IMR-90 (cell line): Measurements from ENCODE around the gene RAB36. TPM values are rescaled to one million over a fixed set of nuclear protein-coding genes. Genes with fewer than 3 reads are reported as not detected.

ENCODE experiments used
- ATAC-seq: fragments of 200-7000 bp; cut with Tn5 transposase; 2 replicates; pipeline ENCODE4 v1.9.1; 2020; ENCODE audit warnings: low read depth, mild to moderate bottlenecking, moderate library complexity
- BruUV-seq: library from RNA; stranded (reverse); fragments of 400-500 nt; replicated peaks from 2 replicates; lab custom pipeline; 2021; lab: Mats Ljungman, UMichigan
- CTCF ChIA-PET: fragments of 300-600 bp; formaldehyde crosslinking; extraction: SDS; loops from one replicate; lab custom pipeline; 2021; ENCODE audit warnings: antibody characterized with exemption; lab: Yijun Ruan, JAX
- POLR2A ChIA-PET: fragments of 300-600 bp; sonication (Branson Sonifier 250); formaldehyde crosslinking; loops from one replicate; lab custom pipeline; 2022; ENCODE audit warnings: antibody characterized with exemption; ENCODE audit not compliant: unreplicated experiment; lab: Charles Lee
- DNase-seq: peaks from one replicate; pipeline ENCODE4 v3.0.0; 2013
- H2AFZ ChIP-seq: replicated peaks from 2 replicates; pipeline ENCODE3; 2013; ENCODE audit warnings: low read length, mild to moderate bottlenecking; ENCODE audit not compliant: poor library complexity
- H2AK5ac ChIP-seq: 2 replicates; pipeline ENCODE4 v1.6.1; 2013; ENCODE audit warnings: low read depth, low read length, inconsistent platforms
- H2AK9ac ChIP-seq: replicated peaks from 2 replicates; pipeline ENCODE3; 2013; ENCODE audit warnings: mild to moderate bottlenecking, low read depth, low read length, moderate library complexity; ENCODE audit not compliant: poor library complexity
- H2BK120ac ChIP-seq: 2 replicates; pipeline ENCODE4 v1.6.1; 2013; ENCODE audit warnings: low read depth, low read length, inconsistent platforms
- H2BK15ac ChIP-seq: 3 replicates; pipeline ENCODE4 v1.6.1; 2013; ENCODE audit warnings: low read depth, low read length, inconsistent platforms
- H2BK20ac ChIP-seq: 2 replicates; pipeline ENCODE4 v1.6.1; 2013; ENCODE audit warnings: low read depth, mild to moderate bottlenecking, inconsistent platforms, low read length, moderate library complexity
- H2BK5ac ChIP-seq: 2 replicates; pipeline ENCODE4 v1.6.1; 2013; ENCODE audit warnings: mild to moderate bottlenecking, low read depth, low read length, inconsistent platforms; ENCODE audit not compliant: poor library complexity, severe bottlenecking
- H3K14ac ChIP-seq: replicated peaks from 2 replicates; pipeline ENCODE4 v1.6.1; 2013; ENCODE audit warnings: low read depth, low read length, inconsistent platforms
- H3K18ac ChIP-seq: 2 replicates; pipeline ENCODE4 v1.6.1; 2013; ENCODE audit warnings: low read depth, low read length, control low read depth
- H3K23ac ChIP-seq: 2 replicates; pipeline ENCODE4 v1.6.1; 2013; ENCODE audit warnings: low read depth, low read length, inconsistent platforms
- H3K27ac ChIP-seq: 2 replicates; pipeline ENCODE4 v1.5.1; 2013; ENCODE audit warnings: mild to moderate bottlenecking, control low read depth, low read length; ENCODE audit not compliant: insufficient read depth
- H3K27me3 ChIP-seq: 2 replicates; pipeline ENCODE4 v1.6.1; 2013; ENCODE audit warnings: low read length; ENCODE audit not compliant: control insufficient read depth, insufficient read depth
- H3K36me3 ChIP-seq: 2 replicates; pipeline ENCODE4 v1.6.1; 2013; ENCODE audit warnings: low read length, mixed read lengths; ENCODE audit not compliant: control insufficient read depth, insufficient read depth
- H3K4ac ChIP-seq: 2 replicates; pipeline ENCODE4 v1.6.1; 2013; ENCODE audit warnings: low read depth, low read length, inconsistent platforms
- H3K4me1 ChIP-seq: 2 replicates; pipeline ENCODE4 v1.6.1; 2013; ENCODE audit warnings: low read length, mixed read lengths; ENCODE audit not compliant: control insufficient read depth, insufficient read depth
- H3K4me2 ChIP-seq: 2 replicates; pipeline ENCODE4 v1.6.1; 2013; ENCODE audit warnings: low read depth, mild to moderate bottlenecking, control low read depth, low read length, moderate library complexity
- H3K4me3 ChIP-seq: 2 replicates; pipeline ENCODE4 v1.5.1; 2013; ENCODE audit warnings: low read depth, mild to moderate bottlenecking, control low read depth, low read length, moderate library complexity; ENCODE audit not compliant: insufficient read depth
- H3K56ac ChIP-seq: 2 replicates; pipeline ENCODE4 v1.6.1; 2013; ENCODE audit warnings: low read length, inconsistent platforms; ENCODE audit not compliant: insufficient read depth; ENCODE audit errors: extremely low read depth
- H3K79me1 ChIP-seq, 2 experiments: 2 replicates each; pipeline ENCODE4 v1.6.1; 2013; ENCODE audit warnings: low read length in 2 of 2, inconsistent platforms in 1 of 2, low read depth in 1 of 2
- H3K9ac ChIP-seq: 2 replicates; pipeline ENCODE4 v1.6.1; 2013; ENCODE audit warnings: low read depth, low read length, control low read depth
- H3K9me1 ChIP-seq: 2 replicates; pipeline ENCODE4 v1.6.1; 2013; ENCODE audit warnings: low read length, inconsistent platforms; ENCODE audit not compliant: insufficient read depth
- H3K9me3 ChIP-seq: 2 replicates; pipeline ENCODE4 v1.6.1; 2013; ENCODE audit warnings: low read length; ENCODE audit not compliant: control insufficient read depth, insufficient read depth
- H4K20me1 ChIP-seq: 2 replicates; pipeline ENCODE4 v1.6.1; 2013; ENCODE audit warnings: low read length, inconsistent platforms; ENCODE audit not compliant: insufficient read depth
- H4K5ac ChIP-seq: 2 replicates; pipeline ENCODE4 v1.6.1; 2013; ENCODE audit warnings: mild to moderate bottlenecking, low read depth, low read length, control low read depth
- H4K8ac ChIP-seq, 2 experiments: 2 replicates each; pipeline ENCODE4 v1.6.1; 2013; ENCODE audit warnings: low read depth in 2 of 2, low read length in 2 of 2, control low read depth in 1 of 2, inconsistent platforms in 1 of 2
- H4K91ac ChIP-seq: 2 replicates; pipeline ENCODE4 v1.6.1; 2013; ENCODE audit warnings: low read depth, low read length, inconsistent platforms; ENCODE audit not compliant: insufficient read depth
- BHLHE40 ChIP-seq: fragments of 150-350 bp; IDR thresholded peaks from 2 replicates; pipeline ENCODE4 v1.6.1; 2016; ENCODE audit warnings: mild to moderate bottlenecking, low read depth, low read length
- CEBPB ChIP-seq: IDR thresholded peaks from 2 replicates; pipeline ENCODE4 v1.6.1; 2012; ENCODE audit warnings: low read depth, low read length, improper control_type of control experiment
- CHD1 ChIP-seq: IDR thresholded peaks from 2 replicates; pipeline ENCODE4 v1.6.1; 2012; ENCODE audit warnings: low read depth, low read length, improper control_type of control experiment
- ELK1 ChIP-seq: fragments of 150-350 bp; IDR thresholded peaks from 2 replicates; pipeline ENCODE4 v1.6.1; 2016; ENCODE audit warnings: low read depth, mild to moderate bottlenecking, low read length, moderate library complexity, borderline replicate concordance
- FOS ChIP-seq: fragments of 150-350 bp; IDR thresholded peaks from 2 replicates; pipeline ENCODE4 v1.6.1; 2016; ENCODE audit warnings: low read depth, low read length
- MAFK ChIP-seq: IDR thresholded peaks from 2 replicates; pipeline ENCODE4 v1.6.1; 2012; ENCODE audit warnings: low read depth, low read length, improper control_type of control experiment
- MAZ ChIP-seq: IDR thresholded peaks from 2 replicates; pipeline ENCODE4 v1.6.1; 2012; ENCODE audit warnings: low read depth, mild to moderate bottlenecking, low read length, improper control_type of control experiment, moderate library complexity, borderline replicate concordance
- MXI1 ChIP-seq: IDR thresholded peaks from 2 replicates; pipeline ENCODE4 v1.6.1; 2012; ENCODE audit warnings: low read depth, mild to moderate bottlenecking, low read length, moderate library complexity, borderline replicate concordance
- NFE2L2 ChIP-seq: fragments of 150-350 bp; IDR thresholded peaks from 2 replicates; pipeline ENCODE4 v1.6.1; 2016; ENCODE audit warnings: low read depth, mild to moderate bottlenecking, low read length
- POLR2A ChIP-seq: IDR thresholded peaks from 2 replicates; pipeline ENCODE4 v1.6.1; 2012; ENCODE audit warnings: mild to moderate bottlenecking, low read depth, low read length
- RAD21 ChIP-seq: IDR thresholded peaks from 2 replicates; pipeline ENCODE4 v1.6.1; 2012; ENCODE audit warnings: low read length, improper control_type of control experiment
- RCOR1 ChIP-seq: IDR thresholded peaks from 2 replicates; pipeline ENCODE4 v1.6.1; 2012; ENCODE audit warnings: mild to moderate bottlenecking, low read length, improper control_type of control experiment; ENCODE audit not compliant: insufficient replicate concordance
- RFX5 ChIP-seq: IDR thresholded peaks from 2 replicates; pipeline ENCODE4 v1.8.0; 2012; ENCODE audit warnings: low read depth, mild to moderate bottlenecking, low read length, moderate library complexity
- SMC3 ChIP-seq: fragments of 150-350 bp; IDR thresholded peaks from 2 replicates; pipeline ENCODE4 v1.6.1; 2016; ENCODE audit warnings: low read depth, mild to moderate bottlenecking, antibody characterized with exemption, low read length, moderate library complexity
- USF2 ChIP-seq: fragments of 150-350 bp; IDR thresholded peaks from 2 replicates; pipeline ENCODE4 v1.6.1; 2017; ENCODE audit warnings: mild to moderate bottlenecking, antibody characterized with exemption, low read length, low read depth
- WGBS, 2 experiments: methylation state at CpG; one replicate each; pipeline versions ENCODE4 v1.1.5 to v1.1.7; 2013; ENCODE audit warnings: missing lambda C conversion rate in 2 of 2; ENCODE audit not compliant: insufficient read length in 1 of 2; ENCODE audit errors: extremely low coverage in 2 of 2; 5-methylcytosine and 5-hydroxymethylcytosine counted together
- dilution Hi-C: fragments of 300-500 bp; cut with HindIII; formaldehyde crosslinking; loops from one replicate; pipeline ENCODE4 v1.14.3; 2018; ENCODE audit warnings: low sequenced_read_pairs; ENCODE audit not compliant: unreplicated experiment
- in situ Hi-C: fragments of 300-500 bp; cut with MboI; formaldehyde crosslinking; loops from 3 replicates; pipeline ENCODE4 v1.14.3; 2019; ENCODE audit warnings: low sequenced_read_pairs, inconsistent platforms, mixed read lengths
- intact Hi-C: fragments of 100-400 bp; cut with micrococcal nuclease; formaldehyde crosslinking; loops from 2 replicates; pipeline ENCODE4 v1.10.0; 2022
- polyA plus RNA-seq, 3 experiments: library from polyadenylated mRNA; depleted of rRNA; stranded (reverse); fragments of >200 nt; gene quantifications; 2 replicates each; pipeline ENCODE4 v1.2.3, GENCODE V29; 2012; ENCODE audit warnings: low replicate concordance in 1 of 3
- total RNA-seq: library from RNA; depleted of rRNA; stranded (reverse); fragments of >200 nt; gene quantifications from 2 replicates; pipeline ENCODE4 v1.2.3, GENCODE V29; 2012

Gene RAB36
- total and polyA plus RNA-seq, 2 of the 4 experiments (the other 2 are of a cell fraction) = 3.6 to 4.0 TPM

GRCh38 chr22:23128269-23129108 is 16.8 kb upstream of the RAB36 start:
- 30% methylated on average over 2 of the region's 14 CpGs; no CpG with 5 or more reads in 1 of the 2 experiments for WGBS, 2 experiments
- Histone ChIP-seq H3K4ac (no peak overlapping the region), H3K27me3 (peaks cover 21% of the 10 kb centered on the region), H3K9me1 (no peaks in the 10 kb centered on the region), H3K27ac (no peak overlapping the region), H2BK15ac (no peak overlapping the region), H3K18ac (no peak overlapping the region), H3K9me3 (no peaks in the 10 kb centered on the region), H3K56ac (no peak overlapping the region), H3K36me3 (no peaks in the 10 kb centered on the region), H3K4me1 (peaks cover 3% of the 10 kb centered on the region; the same call in 1 of the 2 replicates), H4K5ac (no peak overlapping the region), H3K4me3 (no peak overlapping the region), H3K9ac (no peak overlapping the region), H3K14ac (no peak overlapping the region), H4K8ac (no peak overlapping the region), H2AFZ (peak overlapping the region; percentile 29), H4K91ac (no peak overlapping the region), H2AK5ac (no peak overlapping the region), H2AK9ac (peak overlapping the region; percentile 44), H4K20me1 (no peaks in the 10 kb centered on the region), H3K79me1 (no peaks in the 10 kb centered on the region), H3K23ac (no peak overlapping the region), H3K4me2 (no peak overlapping the region), H2BK20ac (no peak overlapping the region), H2BK120ac (no peak overlapping the region), H2BK5ac (no peak overlapping the region)
- dilution Hi-C loops (no loop called here), in situ Hi-C loops (loop anchor here (5.0 to 10.0 kb wide), 2 partner anchors 176 to 274 kb away; no protein-coding TSS in a partner anchor), intact Hi-C loops (loop anchor here (1.0 to 5.0 kb wide), 2 partner anchors 169 to 281 kb away; no protein-coding TSS in a partner anchor)
- peak; percentile 97 for ATAC-seq
- peak; percentile 84 for DNase-seq
- ChIA-PET CTCF (interaction anchor here (0.6 to 3.3 kb wide), 4 partner anchors 13 to 169 kb away, joined by 3 to 40 read pairs (median 3); no protein-coding TSS in a partner anchor), POLR2A (no interaction called here)
- no TSS peak for BruUV-seq
- no peak for TF ChIP-seq CEBPB
- TF ChIP-seq FOS = no peak
- peak; percentile 93 for TF ChIP-seq SMC3
- TF ChIP-seq NFE2L2 = no peak
- no peak for TF ChIP-seq MAFK
- TF ChIP-seq ELK1 = no peak
- TF ChIP-seq RFX5 = no peak
- no peak; the same call in 1 of the 2 replicates for TF ChIP-seq USF2
- TF ChIP-seq CHD1 = no peak
- TF ChIP-seq RCOR1 = no peak
- peak; percentile 97 for TF ChIP-seq RAD21
- TF ChIP-seq POLR2A = 0 out of 2 replicates have a peak, but pooled peaks have one; percentile 28
- TF ChIP-seq BHLHE40 = no peak
- TF ChIP-seq MAZ = peak; percentile 74; the same call in 1 of the 2 replicates
- TF ChIP-seq MXI1 = no peak
